Kidney epithelial cell (primary cell): ENCODE results near the gene TBCD. TPM values are rescaled to one million over a fixed set of nuclear protein-coding genes. Genes with fewer than 3 reads are reported as not detected.

Experiments used
- DNase-seq: peaks from one replicate; pipeline ENCODE4 v3.0.0-alpha.2; 2010; ENCODE audit warnings: low read depth
- H3K27me3 ChIP-seq: 2 replicates; pipeline ENCODE4 v1.6.0; 2011; ENCODE audit warnings: low read length; ENCODE audit not compliant: control insufficient read depth, insufficient read depth
- H3K36me3 ChIP-seq: 2 replicates; pipeline ENCODE4 v1.5.1; 2011; ENCODE audit warnings: low read length; ENCODE audit not compliant: control insufficient read depth, insufficient read depth
- H3K4me3 ChIP-seq: 2 replicates; pipeline ENCODE4 v1.5.1; 2011; ENCODE audit warnings: low read depth, mild to moderate bottlenecking, control low read depth, low read length
- total RNA-seq: library from RNA; depleted of rRNA; stranded (reverse); fragments of >200 nt; gene quantifications from 2 replicates; pipeline ENCODE4 v1.2.3, GENCODE V29; 2015
- TF ChIP-seq, protein P1 (sequence below): IDR thresholded peaks from 2 replicates; pipeline ENCODE4 v1.5.1; 2011; ENCODE audit warnings: mild to moderate bottlenecking, moderate library complexity, low read length, control low read depth, inconsistent platforms; ENCODE audit not compliant: insufficient read depth, poor library complexity, severe bottlenecking

TBCD gene
- total RNA-seq, 1 donor from 2014 or later: 69.6 TPM

DNA sequence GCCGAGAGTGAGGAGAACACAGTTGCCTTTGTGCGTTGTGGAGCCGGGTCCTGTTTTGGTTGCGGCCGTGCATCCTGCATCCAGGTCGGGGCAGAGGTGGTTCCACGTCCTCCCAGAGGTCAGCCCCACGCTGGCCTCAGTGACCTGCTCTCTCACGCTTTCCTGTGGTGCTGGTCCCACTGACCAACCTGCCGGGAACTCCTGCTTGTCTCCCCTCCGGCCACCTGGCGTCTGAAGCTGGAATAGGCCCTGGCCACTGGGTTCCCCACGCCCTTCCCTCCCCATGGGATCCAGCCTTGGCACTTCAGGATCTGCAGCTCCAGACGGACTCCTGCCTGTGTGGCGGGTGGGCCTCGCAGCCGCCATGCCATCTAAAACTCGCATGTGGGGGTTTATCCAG is 173.5 kb downstream of the TBCD start:
- Histone ChIP-seq H3K4me3 (no peak overlapping the region), H3K36me3 (peaks cover 2% of the 10 kb centered on the region), H3K27me3 (no peaks in the 10 kb centered on the region)
- TF ChIP-seq, protein P1, sequence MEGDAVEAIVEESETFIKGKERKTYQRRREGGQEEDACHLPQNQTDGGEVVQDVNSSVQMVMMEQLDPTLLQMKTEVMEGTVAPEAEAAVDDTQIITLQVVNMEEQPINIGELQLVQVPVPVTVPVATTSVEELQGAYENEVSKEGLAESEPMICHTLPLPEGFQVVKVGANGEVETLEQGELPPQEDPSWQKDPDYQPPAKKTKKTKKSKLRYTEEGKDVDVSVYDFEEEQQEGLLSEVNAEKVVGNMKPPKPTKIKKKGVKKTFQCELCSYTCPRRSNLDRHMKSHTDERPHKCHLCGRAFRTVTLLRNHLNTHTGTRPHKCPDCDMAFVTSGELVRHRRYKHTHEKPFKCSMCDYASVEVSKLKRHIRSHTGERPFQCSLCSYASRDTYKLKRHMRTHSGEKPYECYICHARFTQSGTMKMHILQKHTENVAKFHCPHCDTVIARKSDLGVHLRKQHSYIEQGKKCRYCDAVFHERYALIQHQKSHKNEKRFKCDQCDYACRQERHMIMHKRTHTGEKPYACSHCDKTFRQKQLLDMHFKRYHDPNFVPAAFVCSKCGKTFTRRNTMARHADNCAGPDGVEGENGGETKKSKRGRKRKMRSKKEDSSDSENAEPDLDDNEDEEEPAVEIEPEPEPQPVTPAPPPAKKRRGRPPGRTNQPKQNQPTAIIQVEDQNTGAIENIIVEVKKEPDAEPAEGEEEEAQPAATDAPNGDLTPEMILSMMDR: no peak
- no peak for DNase-seq

DNA sequence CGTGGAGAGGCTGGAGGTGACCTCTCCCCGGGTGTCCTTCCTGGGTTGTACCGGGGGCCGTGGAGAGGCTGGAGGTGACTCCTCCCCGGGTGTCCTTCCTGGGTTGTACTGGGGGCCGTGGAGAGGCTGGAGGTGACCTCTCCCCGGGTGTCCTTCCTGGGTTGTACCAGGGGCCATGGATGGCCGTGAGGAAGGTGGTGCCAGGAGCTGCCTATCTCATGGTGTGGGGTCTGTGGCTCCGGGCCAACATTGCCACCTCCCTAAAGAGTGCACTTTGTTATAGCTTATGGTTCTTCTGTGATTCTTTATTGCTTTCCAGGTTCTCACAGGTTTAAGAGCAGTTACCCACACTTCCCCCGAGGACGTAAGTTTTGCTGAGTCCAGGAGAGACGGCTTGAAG is 174.2 kb downstream of the TBCD start:
- Histone ChIP-seq H3K36me3 (peaks cover 2% of the 10 kb centered on the region), H3K4me3 (no peak overlapping the region)

DNA sequence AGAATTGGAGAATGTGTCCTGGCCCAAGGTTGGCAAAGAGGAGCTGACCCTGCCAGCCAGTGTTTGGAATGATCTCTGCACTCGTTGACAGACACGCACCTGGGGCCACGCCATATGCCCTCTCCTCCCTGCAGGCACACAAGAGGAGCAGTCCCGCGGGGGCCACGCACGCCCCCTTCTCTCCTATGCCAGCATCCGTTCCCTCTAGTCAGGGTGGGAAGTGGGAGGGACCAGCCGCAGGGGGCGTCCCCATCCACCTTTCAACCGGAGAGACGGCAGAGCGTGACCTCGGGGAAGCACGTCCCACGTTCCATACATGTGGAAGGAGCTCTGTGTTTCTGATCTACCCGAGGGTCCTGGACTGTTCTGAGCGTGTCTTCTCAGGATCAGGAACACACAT is 174.9 kb downstream of the TBCD start:
- no peak overlapping the region for H3K4me3 ChIP-seq
- no peaks in the 10 kb centered on the region for H3K27me3 ChIP-seq
- peaks cover 2% of the 10 kb centered on the region for H3K36me3 ChIP-seq
- TF ChIP-seq, protein P1: no peak
- DNase-seq: no peak

More for the DNA sequence above, 174.2 kb downstream of the TBCD start:
- no peaks in the 10 kb centered on the region for H3K27me3 ChIP-seq
- TF ChIP-seq, protein P1: no peak
- DNase-seq: no peak

DNA sequence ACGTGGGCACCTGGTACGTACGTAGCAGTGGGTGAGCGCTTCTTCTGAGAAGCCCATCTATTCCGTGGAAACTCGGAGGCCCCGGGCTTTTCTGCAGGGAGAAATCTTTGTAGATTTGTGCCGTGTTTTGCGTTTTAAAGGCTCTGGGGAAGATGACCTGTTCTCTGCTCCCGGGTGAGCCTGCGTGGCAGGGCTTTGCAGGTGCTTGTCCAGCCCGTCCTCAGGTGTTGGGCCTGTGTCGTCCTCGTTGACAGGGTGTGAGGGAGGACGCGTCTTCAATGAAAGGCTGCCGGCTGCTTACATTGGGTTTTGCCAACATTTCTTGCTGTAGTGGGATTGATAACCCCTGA is 175.4 kb downstream of the TBCD start:
- H3K36me3 ChIP-seq: peaks cover 2% of the 10 kb centered on the region
- no peaks in the 10 kb centered on the region for H3K27me3 ChIP-seq
- TF ChIP-seq, protein P1: no peak
- no peak overlapping the region for H3K4me3 ChIP-seq
- no peak for DNase-seq

DNA sequence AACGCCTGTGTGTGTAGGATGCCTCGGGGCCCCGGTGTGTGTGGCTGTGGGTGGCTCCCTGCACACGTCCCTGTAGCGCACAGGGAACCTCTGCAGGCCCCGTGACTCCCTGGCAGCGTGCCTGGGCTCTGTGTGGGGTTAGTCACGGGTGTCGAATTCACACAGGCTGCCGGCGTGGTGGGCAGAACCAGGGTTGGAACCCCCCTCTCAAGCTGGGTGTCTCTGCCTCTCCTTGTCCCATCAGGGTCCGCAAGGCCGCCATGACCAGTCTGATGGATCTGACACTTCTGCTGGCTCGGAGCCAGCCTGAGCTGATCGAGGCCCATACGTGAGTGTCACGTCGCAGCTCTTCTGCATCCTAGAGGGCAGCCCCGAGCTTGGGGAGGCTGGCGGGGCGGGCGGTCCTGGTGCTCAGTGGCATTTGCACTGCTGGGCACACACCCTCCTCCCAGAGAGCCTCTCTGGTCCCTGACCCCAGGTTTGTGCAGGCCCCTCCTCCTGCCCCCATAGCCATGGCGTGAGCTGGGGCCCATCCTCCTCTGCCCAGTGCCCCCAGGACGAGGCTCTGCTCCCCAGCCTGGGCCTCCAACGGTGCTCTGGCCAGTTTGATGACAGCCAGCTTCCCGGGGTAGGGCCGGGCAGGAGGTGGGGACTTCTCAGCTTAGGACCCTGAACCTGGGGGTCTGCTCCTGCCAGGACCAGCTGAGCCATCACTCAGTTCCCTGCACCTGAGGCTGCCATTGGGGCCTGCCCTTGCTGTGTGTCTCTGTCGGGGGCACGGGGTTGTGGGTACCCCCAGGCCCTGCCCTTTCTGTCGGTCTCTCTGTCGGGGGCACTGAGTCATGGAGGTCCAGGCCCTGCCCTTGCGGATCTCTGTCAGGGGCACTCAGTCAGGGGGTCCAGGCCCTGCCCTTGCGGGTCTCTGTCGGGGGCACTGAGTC is 176.1 kb downstream of the TBCD start:
- peaks cover 2% of the 10 kb centered on the region for H3K36me3 ChIP-seq
- no peak overlapping the region for H3K4me3 ChIP-seq
- no peak for DNase-seq
- TF ChIP-seq, protein P1: no peak
- H3K27me3 ChIP-seq: no peaks in the 10 kb centered on the region
